ENCODE results near the gene NEK1. TPM values are rescaled to one million over a fixed set of nuclear protein-coding genes. Genes with fewer than 3 reads are reported as not detected.

NEK1 gene
- polyA plus RNA-seq, 1 donor from 2014 or later = 17.1 TPM

DNA sequence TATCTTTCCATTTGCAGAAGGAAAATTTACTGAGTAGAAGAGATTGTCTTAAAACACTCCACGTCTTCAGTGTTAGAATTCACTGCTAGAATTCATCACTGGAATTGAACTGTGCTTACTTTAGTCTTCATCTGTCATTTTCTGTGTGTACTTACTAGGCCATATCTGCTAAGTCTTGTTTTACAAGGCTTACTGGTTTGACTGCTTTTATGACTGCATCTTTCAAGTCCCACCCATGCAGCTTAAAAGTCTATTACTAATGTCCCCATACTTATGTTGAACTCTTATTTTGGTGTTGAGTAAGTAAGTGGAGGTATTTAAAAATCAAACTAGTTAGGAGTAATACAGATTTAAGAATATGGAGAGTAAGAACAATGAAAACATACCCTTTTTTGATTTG lies 22.6 kb upstream of the NEK1 start:
- Histone ChIP-seq H4K20me1 (ENCODE audit: insufficient read depth) (no peaks in the 10 kb centered on the region), H3K36me3 (ENCODE audit: insufficient read depth, low read length) (no peaks in the 10 kb centered on the region), H3K27me3 (ENCODE audit: insufficient read depth, low read depth, low read length) (no peaks in the 10 kb centered on the region), H2AFZ (ENCODE audit: low read depth, low read length) (no peak overlapping the region), H3K4me3 (ENCODE audit: low read length) (no peak overlapping the region), H3K9me2 (ENCODE audit: insufficient read depth, low read length) (no peaks in the 10 kb centered on the region), H3K79me2 (replicated peaks; ENCODE audit: insufficient read depth, low read length) (peaks cover 3% of the 10 kb centered on the region), H3F3A (ENCODE audit: insufficient read depth, low read length, poor library complexity, severe bottlenecking) (no peaks in the 10 kb centered on the region), H3K9me3 (ENCODE audit: low read length) (no peaks in the 10 kb centered on the region), H3K27ac (ENCODE audit: low read length) (no peak overlapping the region), H3K4me2 (ENCODE audit: low read length) (no peak overlapping the region), H3K9ac (ENCODE audit: low read length) (no peak overlapping the region)
- TF ChIP-seq RAD21 (conservative IDR thresholded peaks at IDR 0.05) = no peak
- no peak for TF ChIP-seq SMC3 (conservative IDR thresholded peaks at IDR 0.05; ENCODE audit: poor library complexity)
- TF ChIP-seq TAF1 (IDR thresholded peaks at IDR 0.05; ENCODE audit: low read depth) = no peak
- no peak for TF ChIP-seq EZH2 (IDR thresholded peaks at IDR 0.05; ENCODE audit: borderline replicate concordance, insufficient read depth, low read length, poor library complexity, severe bottlenecking)
- no peak for TF ChIP-seq POLR2AphosphoS5 (IDR thresholded peaks at IDR 0.05)
- TF ChIP-seq EP300 (conservative IDR thresholded peaks at IDR 0.05; ENCODE audit: poor library complexity, severe bottlenecking) = no peak
- no peak for TF ChIP-seq CTCF (IDR thresholded peaks at IDR 0.05; ENCODE audit: poor library complexity, severe bottlenecking)
- TF ChIP-seq MXI1 (conservative IDR thresholded peaks at IDR 0.05; ENCODE audit: poor library complexity, severe bottlenecking) = no peak
- no peak for TF ChIP-seq REST (IDR thresholded peaks at IDR 0.05; ENCODE audit: borderline replicate concordance)

- Histone ChIP-seq H3K36me3 (ENCODE audit: insufficient read depth, low read length) (no peaks in the 10 kb centered on the region), H3K79me2 (replicated peaks; ENCODE audit: insufficient read depth, low read length) (peaks cover 16% of the 10 kb centered on the region), H3F3A (ENCODE audit: insufficient read depth, low read length, poor library complexity, severe bottlenecking) (no peaks in the 10 kb centered on the region), H3K4me2 (ENCODE audit: low read length) (no peak overlapping the region), H3K9me3 (ENCODE audit: low read length) (no peaks in the 10 kb centered on the region), H3K27me3 (ENCODE audit: insufficient read depth, low read depth, low read length) (no peaks in the 10 kb centered on the region), H4K20me1 (ENCODE audit: insufficient read depth) (no peaks in the 10 kb centered on the region), H2AFZ (ENCODE audit: low read depth, low read length) (no peak overlapping the region), H3K9me2 (ENCODE audit: insufficient read depth, low read length) (no peaks in the 10 kb centered on the region), H3K27ac (ENCODE audit: low read length) (no peak overlapping the region), H3K4me3 (ENCODE audit: low read length) (no peak overlapping the region), H3K9ac (ENCODE audit: low read length) (no peak overlapping the region)
- TF ChIP-seq CTCF (IDR thresholded peaks at IDR 0.05; ENCODE audit: poor library complexity, severe bottlenecking) = no peak
- TF ChIP-seq EP300 (conservative IDR thresholded peaks at IDR 0.05; ENCODE audit: poor library complexity, severe bottlenecking) = no peak
- TF ChIP-seq EZH2 (IDR thresholded peaks at IDR 0.05; ENCODE audit: borderline replicate concordance, insufficient read depth, low read length, poor library complexity, severe bottlenecking) = no peak
- no peak for TF ChIP-seq REST (IDR thresholded peaks at IDR 0.05; ENCODE audit: borderline replicate concordance)
- TF ChIP-seq SMC3 (conservative IDR thresholded peaks at IDR 0.05; ENCODE audit: poor library complexity) = no peak
- no peak for TF ChIP-seq RAD21 (conservative IDR thresholded peaks at IDR 0.05)
- no peak for TF ChIP-seq POLR2AphosphoS5 (IDR thresholded peaks at IDR 0.05)
- TF ChIP-seq TAF1 (IDR thresholded peaks at IDR 0.05; ENCODE audit: low read depth) = no peak
- TF ChIP-seq MXI1 (conservative IDR thresholded peaks at IDR 0.05; ENCODE audit: poor library complexity, severe bottlenecking) = no peak
These were observed 20.5 kb upstream of the NEK1 start for GRCh38 chr4:169632896-169633295.
